ENCODE measurements around the gene NF2. TPM values are rescaled to one million over a fixed set of nuclear protein-coding genes. Genes with fewer than 3 reads are reported as not detected.
"Not testable (repeated sequence)": the region's sequence is repeated elsewhere in the genome, so short reads cannot be mapped to it uniquely, and the experiment has no call there.

The NF2 gene
- 48.1 and 48.4 TPM in 2 replicates for total RNA-seq
- long read RNA-seq, full-length matches to known transcripts: 2 of 4 reads
- long read RNA-seq, partial matches to known transcripts: 0 of 4 reads
- long read RNA-seq, other reads (novel, unspliced or antisense): 2 of 4 reads

GRCh38 chr22:29603358-29604075, at the start of gene NF2:
Gene NF2 (plus strand): TSS chr22:29603633. CDS start chr22:29603999, 366 bp downstream.
- Mint-ChIP-seq H3K9me3 (no peaks in the 10 kb centered on the region), H3K4me1 (peaks cover 25% of the 10 kb centered on the region), H3K4me3 (peak within 1 kb of the TSS; percentile 93), H3K27me3 (ENCODE audit: low read depth) (no peaks in the 10 kb centered on the region), H3K27ac (ENCODE audit: unreplicated experiment) (peak within 1 kb of the TSS; percentile 98), H3K36me3 (ENCODE audit: low read depth) (peaks cover under 1% of the 10 kb centered on the region)
- DNase-seq (ENCODE audit: low read depth, low spot score): peak; percentile 95
- TF ChIP-seq CTCF (conservative IDR thresholded peaks at IDR 0.05): no peak

- Mint-ChIP-seq H3K4me3 (peak overlapping the region; percentile 66), H3K27me3 (ENCODE audit: low read depth) (no peaks in the 10 kb centered on the region), H3K9me3 (no peaks in the 10 kb centered on the region), H3K4me1 (peaks cover 12% of the 10 kb centered on the region), H3K36me3 (ENCODE audit: low read depth) (peaks cover 14% of the 10 kb centered on the region), H3K27ac (ENCODE audit: unreplicated experiment) (no peak overlapping the region)
- no peak for TF ChIP-seq CTCF (conservative IDR thresholded peaks at IDR 0.05)
- DNase-seq (ENCODE audit: low read depth, low spot score): no peak
These were observed 48.3 kb upstream of the NF2 start for GRCh38 chr22:29555065-29555644.

GRCh38 chr22:29559030-29559429, 44.4 kb upstream of the NF2 start:
- H3K4me1 Mint-ChIP-seq: no peaks in the 10 kb centered on the region

GRCh38 chr22:29559853-29560252, 43.6 kb upstream of the NF2 start:
- Mint-ChIP-seq H3K27ac (ENCODE audit: unreplicated experiment) (peak overlapping the region; percentile 10), H3K27me3 (ENCODE audit: low read depth) (no peaks in the 10 kb centered on the region), H3K4me1 (no peaks in the 10 kb centered on the region), H3K36me3 (ENCODE audit: low read depth) (peaks cover 15% of the 10 kb centered on the region), H3K4me3 (no peak overlapping the region), H3K9me3 (no peaks in the 10 kb centered on the region)
- TF ChIP-seq CTCF (conservative IDR thresholded peaks at IDR 0.05): no peak
- no peak for DNase-seq (ENCODE audit: low read depth, low spot score)

More at GRCh38 chr22:29559030-29559429, 44.4 kb upstream of the NF2 start:
- TF ChIP-seq CTCF (conservative IDR thresholded peaks at IDR 0.05): no peak
- DNase-seq (ENCODE audit: low read depth, low spot score): no peak
- peaks cover 15% of the 10 kb centered on the region for H3K36me3 Mint-ChIP-seq (ENCODE audit: low read depth)
- H3K27ac Mint-ChIP-seq (ENCODE audit: unreplicated experiment): no peak overlapping the region
- H3K9me3 Mint-ChIP-seq: no peaks in the 10 kb centered on the region
- H3K4me3 Mint-ChIP-seq: peak overlapping the region; percentile 5
- no peaks in the 10 kb centered on the region for H3K27me3 Mint-ChIP-seq (ENCODE audit: low read depth)

- no peaks in the 10 kb centered on the region for H3K27me3 Mint-ChIP-seq (ENCODE audit: low read depth)
- no peak overlapping the region for H3K27ac Mint-ChIP-seq (ENCODE audit: unreplicated experiment)
- no peak overlapping the region for H3K4me3 Mint-ChIP-seq
- DNase-seq (ENCODE audit: low read depth, low spot score): no peak
- no peak for TF ChIP-seq CTCF (conservative IDR thresholded peaks at IDR 0.05)
- no peaks in the 10 kb centered on the region for H3K4me1 Mint-ChIP-seq
- H3K9me3 Mint-ChIP-seq: no peaks in the 10 kb centered on the region
- peaks cover 13% of the 10 kb centered on the region for H3K36me3 Mint-ChIP-seq (ENCODE audit: low read depth)
These were observed 39.6 kb upstream of the NF2 start for GRCh38 chr22:29563652-29564460.

- DNase-seq (ENCODE audit: low read depth, low spot score); H3K27ac Mint-ChIP-seq (ENCODE audit: unreplicated experiment); H3K27me3 Mint-ChIP-seq (ENCODE audit: low read depth); H3K4me3 Mint-ChIP-seq; H3K9me3 Mint-ChIP-seq; H3K4me1 Mint-ChIP-seq; H3K36me3 Mint-ChIP-seq (ENCODE audit: low read depth): not testable (repeated sequence)
These were observed 36.9 kb upstream of the NF2 start for GRCh38 chr22:29566513-29566912.

Measured in neural crest cell (in vitro differentiated cells).